ENCODE measurements around the gene CTNNBL1.

GRCh38 chr20:37713396-37713795 lies 19.6 kb downstream of the CTNNBL1 start:
- no peak for TF ChIP-seq POLR2A (IDR thresholded peaks at IDR 0.05)
- no peak for TF ChIP-seq CTCF (IDR thresholded peaks at IDR 0.05)
